HepG2 (cell line): ENCODE results near the gene CPNE1. TPM values are rescaled to one million over a fixed set of nuclear protein-coding genes. Genes with fewer than 3 reads are reported as not detected.

Experiments used
- EED ChIP-seq: sonication (generic); formaldehyde crosslinking; IDR thresholded peaks from 2 replicates; pipeline ENCODE4 v1.5.0; 2020; ENCODE audit warnings: mild to moderate bottlenecking, missing genetic modification reagents
- ETV6 ChIP-seq: sonication (generic); formaldehyde crosslinking; conservative IDR thresholded peaks from 2 replicates; pipeline ENCODE4 v1.4.0; 2020; ENCODE audit warnings: missing genetic modification reagents
- NAIF1 ChIP-seq: sonication (generic); formaldehyde crosslinking; IDR thresholded peaks from 2 replicates; pipeline ENCODE4 v1.5.0; 2020; ENCODE audit warnings: mild to moderate bottlenecking, missing genetic modification reagents, borderline replicate concordance
- RBM22 ChIP-seq: fragments of 200-400 bp; formaldehyde crosslinking; optimal IDR thresholded peaks from 2 replicates; pipeline ENCODE3; 2017; ENCODE audit warnings: mild to moderate bottlenecking, low read length, moderate library complexity
- SAFB2 ChIP-seq: sonication (generic); formaldehyde crosslinking; IDR thresholded peaks from 2 replicates; pipeline ENCODE4 v1.5.1; 2020; ENCODE audit warnings: missing genetic modification reagents, low read depth, mild to moderate bottlenecking, borderline replicate concordance
- SRSF4 ChIP-seq: fragments of 200-400 bp; formaldehyde crosslinking; IDR thresholded peaks from one replicate; pipeline ENCODE4 v1.6.1; 2018; ENCODE audit warnings: mild to moderate bottlenecking, low read depth, low read length, moderate library complexity; ENCODE audit not compliant: poor library complexity, severe bottlenecking
- STAT5B ChIP-seq: sonication (generic); formaldehyde crosslinking; IDR thresholded peaks from 2 replicates; pipeline ENCODE4 v1.4.0; 2020; ENCODE audit warnings: missing genetic modification reagents
- ZNF382 ChIP-seq: sonication (generic); formaldehyde crosslinking; IDR thresholded peaks from 2 replicates; pipeline ENCODE4 v1.5.0; 2020; ENCODE audit warnings: missing genetic modification reagents, mild to moderate bottlenecking, borderline replicate concordance
- ZNF451 ChIP-seq: sonication (generic); formaldehyde crosslinking; IDR thresholded peaks from 2 replicates; pipeline ENCODE4 v1.5.0; 2020; ENCODE audit warnings: mild to moderate bottlenecking, missing genetic modification reagents
- ZNF672 ChIP-seq: sonication (generic); formaldehyde crosslinking; IDR thresholded peaks from 2 replicates; pipeline ENCODE4 v1.8.1; 2022; ENCODE audit warnings: missing genetic modification reagents
- ZSCAN21 ChIP-seq: sonication (generic); formaldehyde crosslinking; IDR thresholded peaks from 2 replicates; pipeline ENCODE4 v1.8.0; 2022; ENCODE audit warnings: mild to moderate bottlenecking, missing genetic modification reagents, moderate library complexity, borderline replicate concordance
- polyA plus RNA-seq, 8 experiments: library from polyadenylated mRNA; depleted of rRNA in 3 of 8; stranded (reverse) in 7 of 8; unstranded in 1 of 8; fragments of >200 nt; fragmentation: Illumina TruSeq in 4 of 8; extraction: Trizol in 4 of 8; gene quantifications; 2 replicates each; pipeline versions ENCODE4 v1.2.1 to v1.2.3, GENCODE V29; 2011 to 2016; ENCODE audit warnings: low read depth in 4 of 8, missing spikeins in 1 of 8, mixed read lengths in 1 of 8; ENCODE audit not compliant: insufficient read depth in 1 of 8
- total RNA-seq, 5 experiments: library from RNA; depleted of rRNA; stranded (reverse); fragments of >200 nt; fragmentation: Illumina TruSeq; extraction: Trizol; gene quantifications; 2 replicates each; pipeline ENCODE4 v1.2.3, GENCODE V29; 2016; ENCODE audit warnings: low read depth in 1 of 5
- TF ChIP-seq, protein P1 (sequence below): sonication (generic); formaldehyde crosslinking; IDR thresholded peaks from 2 replicates; pipeline ENCODE4 v1.5.1; 2020; ENCODE audit warnings: mild to moderate bottlenecking, missing genetic modification reagents, moderate library complexity
- TF ChIP-seq, protein P2 (sequence below): sonication (generic); formaldehyde crosslinking; IDR thresholded peaks from 2 replicates; pipeline ENCODE4 v1.4.0; 2020; ENCODE audit warnings: missing genetic modification reagents
- TF ChIP-seq, protein P3 (sequence below): sonication (generic); formaldehyde crosslinking; IDR thresholded peaks from 2 replicates; pipeline ENCODE4 v1.8.0; 2022; ENCODE audit warnings: mild to moderate bottlenecking, missing genetic modification reagents, borderline replicate concordance
- TF ChIP-seq, protein P4 (sequence below): IDR thresholded peaks from 2 replicates; pipeline ENCODE4 v1.6.1; 2016; ENCODE audit warnings: mild to moderate bottlenecking, missing biosample characterization, missing genetic modification reagents
- TF ChIP-seq, protein P5 (sequence below): IDR thresholded peaks from 2 replicates; pipeline ENCODE4 v1.6.1; 2016; ENCODE audit warnings: control low read depth
- TF ChIP-seq, protein P6 (sequence below): sonication (generic); formaldehyde crosslinking; IDR thresholded peaks from 2 replicates; pipeline ENCODE4 v1.5.0; 2020; ENCODE audit warnings: mild to moderate bottlenecking, missing genetic modification reagents, moderate library complexity

Gene CPNE1
- total and polyA plus RNA-seq, 2 of the 13 experiments (the other 11 are each of a cell fraction or from before 2014, with no cell fraction given), result 408 to 431 TPM

DNA sequence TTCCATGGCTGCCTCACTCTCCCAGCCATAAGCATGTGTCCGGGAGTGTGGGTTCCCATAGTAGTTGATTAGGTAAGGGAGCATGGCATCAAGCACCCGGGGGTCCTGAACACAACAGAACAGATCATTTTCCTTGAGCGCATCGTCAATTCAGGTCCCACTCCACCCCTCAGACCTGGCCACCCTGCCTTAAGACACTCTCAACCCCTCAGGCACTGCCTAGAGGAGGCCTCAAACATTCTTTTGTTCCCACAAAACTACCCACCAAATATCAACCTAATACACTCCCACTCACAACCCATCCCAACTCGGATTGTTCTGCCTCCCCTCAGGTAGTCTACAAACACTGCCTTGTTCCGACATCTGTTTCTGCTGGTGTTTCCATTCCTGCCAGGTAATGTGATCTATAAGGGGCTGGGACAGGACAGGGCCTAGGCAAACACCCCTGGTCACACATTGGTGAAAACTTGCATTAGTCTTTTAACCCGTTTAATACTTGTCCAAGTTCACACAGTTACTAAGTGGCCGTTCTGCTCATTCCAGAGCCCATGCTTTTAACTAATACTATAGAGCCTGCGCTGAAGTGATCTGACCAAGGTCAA lies 33.1 kb upstream of the CPNE1 start (continued):
- TF ChIP-seq, protein P1, sequence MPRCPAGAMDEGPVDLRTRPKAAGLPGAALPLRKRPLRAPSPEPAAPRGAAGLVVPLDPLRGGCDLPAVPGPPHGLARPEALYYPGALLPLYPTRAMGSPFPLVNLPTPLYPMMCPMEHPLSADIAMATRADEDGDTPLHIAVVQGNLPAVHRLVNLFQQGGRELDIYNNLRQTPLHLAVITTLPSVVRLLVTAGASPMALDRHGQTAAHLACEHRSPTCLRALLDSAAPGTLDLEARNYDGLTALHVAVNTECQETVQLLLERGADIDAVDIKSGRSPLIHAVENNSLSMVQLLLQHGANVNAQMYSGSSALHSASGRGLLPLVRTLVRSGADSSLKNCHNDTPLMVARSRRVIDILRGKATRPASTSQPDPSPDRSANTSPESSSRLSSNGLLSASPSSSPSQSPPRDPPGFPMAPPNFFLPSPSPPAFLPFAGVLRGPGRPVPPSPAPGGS (CRISPR knock-in tag), result peak; percentile 61; the same call in 1 of the 2 replicates
- TF ChIP-seq ZNF451 (CRISPR knock-in tag) (no peak), RBM22 (no peak), STAT5B (CRISPR knock-in tag) (no peak), SAFB2 (CRISPR knock-in tag) (peak; percentile 29; the same call in 1 of the 2 replicates), EED (0 out of 2 replicates have a peak, but pooled peaks have one; percentile 19), ETV6 (CRISPR knock-in tag) (0 out of 2 replicates have a peak, but pooled peaks have one; percentile 41), SRSF4 (no peak), ZNF672 (no peak), NAIF1 (no peak), ZNF382 (CRISPR knock-in tag) (no peak), ZSCAN21 (no peak)
- TF ChIP-seq, protein P2, sequence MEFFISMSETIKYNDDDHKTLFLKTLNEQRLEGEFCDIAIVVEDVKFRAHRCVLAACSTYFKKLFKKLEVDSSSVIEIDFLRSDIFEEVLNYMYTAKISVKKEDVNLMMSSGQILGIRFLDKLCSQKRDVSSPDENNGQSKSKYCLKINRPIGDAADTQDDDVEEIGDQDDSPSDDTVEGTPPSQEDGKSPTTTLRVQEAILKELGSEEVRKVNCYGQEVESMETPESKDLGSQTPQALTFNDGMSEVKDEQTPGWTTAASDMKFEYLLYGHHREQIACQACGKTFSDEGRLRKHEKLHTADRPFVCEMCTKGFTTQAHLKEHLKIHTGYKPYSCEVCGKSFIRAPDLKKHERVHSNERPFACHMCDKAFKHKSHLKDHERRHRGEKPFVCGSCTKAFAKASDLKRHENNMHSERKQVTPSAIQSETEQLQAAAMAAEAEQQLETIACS, result no peak
- TF ChIP-seq, protein P3, sequence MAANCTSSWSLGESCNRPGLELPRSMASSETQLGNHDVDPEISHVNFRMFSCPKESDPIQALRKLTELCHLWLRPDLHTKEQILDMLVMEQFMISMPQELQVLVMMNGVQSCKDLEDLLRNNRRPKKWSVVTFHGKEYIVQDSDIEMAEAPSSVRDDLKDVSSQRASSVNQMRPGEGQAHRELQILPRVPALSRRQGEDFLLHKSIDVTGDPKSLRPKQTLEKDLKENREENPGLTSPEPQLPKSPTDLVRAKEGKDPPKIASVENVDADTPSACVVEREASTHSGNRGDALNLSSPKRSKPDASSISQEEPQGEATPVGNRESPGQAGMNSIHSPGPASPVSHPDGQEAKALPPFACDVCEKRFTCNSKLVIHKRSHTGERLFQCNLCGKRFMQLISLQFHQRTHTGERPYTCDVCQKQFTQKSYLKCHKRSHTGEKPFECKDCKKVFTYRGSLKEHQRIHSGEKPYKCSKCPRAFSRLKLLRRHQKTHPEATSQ, result no peak
- TF ChIP-seq, protein P4, sequence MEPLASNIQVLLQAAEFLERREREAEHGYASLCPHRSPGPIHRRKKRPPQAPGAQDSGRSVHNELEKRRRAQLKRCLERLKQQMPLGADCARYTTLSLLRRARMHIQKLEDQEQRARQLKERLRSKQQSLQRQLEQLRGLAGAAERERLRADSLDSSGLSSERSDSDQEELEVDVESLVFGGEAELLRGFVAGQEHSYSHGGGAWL, result no peak; the same call in 1 of the 2 replicates
- TF ChIP-seq, protein P5, sequence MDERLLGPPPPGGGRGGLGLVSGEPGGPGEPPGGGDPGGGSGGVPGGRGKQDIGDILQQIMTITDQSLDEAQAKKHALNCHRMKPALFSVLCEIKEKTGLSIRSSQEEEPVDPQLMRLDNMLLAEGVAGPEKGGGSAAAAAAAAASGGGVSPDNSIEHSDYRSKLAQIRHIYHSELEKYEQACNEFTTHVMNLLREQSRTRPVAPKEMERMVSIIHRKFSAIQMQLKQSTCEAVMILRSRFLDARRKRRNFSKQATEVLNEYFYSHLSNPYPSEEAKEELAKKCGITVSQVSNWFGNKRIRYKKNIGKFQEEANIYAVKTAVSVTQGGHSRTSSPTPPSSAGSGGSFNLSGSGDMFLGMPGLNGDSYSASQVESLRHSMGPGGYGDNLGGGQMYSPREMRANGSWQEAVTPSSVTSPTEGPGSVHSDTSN (CRISPR knock-in tag), result no peak
- TF ChIP-seq, protein P6, sequence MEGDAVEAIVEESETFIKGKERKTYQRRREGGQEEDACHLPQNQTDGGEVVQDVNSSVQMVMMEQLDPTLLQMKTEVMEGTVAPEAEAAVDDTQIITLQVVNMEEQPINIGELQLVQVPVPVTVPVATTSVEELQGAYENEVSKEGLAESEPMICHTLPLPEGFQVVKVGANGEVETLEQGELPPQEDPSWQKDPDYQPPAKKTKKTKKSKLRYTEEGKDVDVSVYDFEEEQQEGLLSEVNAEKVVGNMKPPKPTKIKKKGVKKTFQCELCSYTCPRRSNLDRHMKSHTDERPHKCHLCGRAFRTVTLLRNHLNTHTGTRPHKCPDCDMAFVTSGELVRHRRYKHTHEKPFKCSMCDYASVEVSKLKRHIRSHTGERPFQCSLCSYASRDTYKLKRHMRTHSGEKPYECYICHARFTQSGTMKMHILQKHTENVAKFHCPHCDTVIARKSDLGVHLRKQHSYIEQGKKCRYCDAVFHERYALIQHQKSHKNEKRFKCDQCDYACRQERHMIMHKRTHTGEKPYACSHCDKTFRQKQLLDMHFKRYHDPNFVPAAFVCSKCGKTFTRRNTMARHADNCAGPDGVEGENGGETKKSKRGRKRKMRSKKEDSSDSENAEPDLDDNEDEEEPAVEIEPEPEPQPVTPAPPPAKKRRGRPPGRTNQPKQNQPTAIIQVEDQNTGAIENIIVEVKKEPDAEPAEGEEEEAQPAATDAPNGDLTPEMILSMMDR (CRISPR knock-in tag), result 0 out of 2 replicates have a peak, but pooled peaks have one; percentile 12
